Measurements from ENCODE around the gene RCAN2.

DNA sequence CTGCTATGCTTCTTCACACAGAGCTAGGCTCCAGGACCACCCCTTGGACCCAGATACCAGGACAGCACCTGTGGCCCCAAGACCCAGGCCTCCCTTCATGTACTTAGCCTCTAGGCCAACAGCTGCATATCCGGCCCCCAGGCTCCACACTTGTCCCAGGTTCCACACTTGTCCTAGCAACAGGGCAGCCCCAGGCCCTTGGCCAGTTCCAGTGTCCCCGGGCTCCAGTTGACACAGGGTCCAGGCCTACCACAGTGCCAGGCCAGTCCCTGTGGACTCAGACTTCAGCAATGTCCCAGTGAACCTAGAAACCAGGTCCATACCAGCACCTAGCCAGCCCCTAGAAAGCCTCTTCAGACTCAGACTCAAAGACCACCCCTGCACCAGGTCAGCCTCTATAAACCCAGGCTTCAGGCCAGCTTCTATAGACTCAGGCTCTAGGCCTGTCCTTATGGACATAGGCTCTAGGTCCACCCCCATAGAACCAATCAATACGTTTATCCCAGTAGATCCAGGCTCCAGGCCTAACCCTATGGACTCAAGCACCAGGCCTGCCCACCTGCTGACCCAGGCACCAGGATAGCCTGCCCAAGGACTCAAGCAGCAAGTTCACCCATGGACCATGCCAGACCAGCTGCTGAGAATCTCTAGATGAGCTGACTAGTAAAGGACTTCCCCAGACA, 46.3 kb downstream of the RCAN2 start:
- TF ChIP-seq EZH2 (IDR thresholded peaks at IDR 0.05; ENCODE audit: low read depth) = no peak
- TF ChIP-seq, protein P1, sequence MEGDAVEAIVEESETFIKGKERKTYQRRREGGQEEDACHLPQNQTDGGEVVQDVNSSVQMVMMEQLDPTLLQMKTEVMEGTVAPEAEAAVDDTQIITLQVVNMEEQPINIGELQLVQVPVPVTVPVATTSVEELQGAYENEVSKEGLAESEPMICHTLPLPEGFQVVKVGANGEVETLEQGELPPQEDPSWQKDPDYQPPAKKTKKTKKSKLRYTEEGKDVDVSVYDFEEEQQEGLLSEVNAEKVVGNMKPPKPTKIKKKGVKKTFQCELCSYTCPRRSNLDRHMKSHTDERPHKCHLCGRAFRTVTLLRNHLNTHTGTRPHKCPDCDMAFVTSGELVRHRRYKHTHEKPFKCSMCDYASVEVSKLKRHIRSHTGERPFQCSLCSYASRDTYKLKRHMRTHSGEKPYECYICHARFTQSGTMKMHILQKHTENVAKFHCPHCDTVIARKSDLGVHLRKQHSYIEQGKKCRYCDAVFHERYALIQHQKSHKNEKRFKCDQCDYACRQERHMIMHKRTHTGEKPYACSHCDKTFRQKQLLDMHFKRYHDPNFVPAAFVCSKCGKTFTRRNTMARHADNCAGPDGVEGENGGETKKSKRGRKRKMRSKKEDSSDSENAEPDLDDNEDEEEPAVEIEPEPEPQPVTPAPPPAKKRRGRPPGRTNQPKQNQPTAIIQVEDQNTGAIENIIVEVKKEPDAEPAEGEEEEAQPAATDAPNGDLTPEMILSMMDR (conservative IDR thresholded peaks at IDR 0.05) = no peak

Data from PC-9 (cell line).